Activated naive CD8-positive, alpha-beta T cell treated with anti-CD3 and anti-CD28 coated beads, Interleukin-2, amount 50 U/mL, for 16 hours (primary cell): Measurements from ENCODE around the gene TBC1D8.

Source experiments
- DNase-seq: peaks from one replicate; pipeline ENCODE4 v3.0.0-alpha.2; 2020; ENCODE audit warnings: low read depth, low spot score

Gene TBC1D8

DNA sequence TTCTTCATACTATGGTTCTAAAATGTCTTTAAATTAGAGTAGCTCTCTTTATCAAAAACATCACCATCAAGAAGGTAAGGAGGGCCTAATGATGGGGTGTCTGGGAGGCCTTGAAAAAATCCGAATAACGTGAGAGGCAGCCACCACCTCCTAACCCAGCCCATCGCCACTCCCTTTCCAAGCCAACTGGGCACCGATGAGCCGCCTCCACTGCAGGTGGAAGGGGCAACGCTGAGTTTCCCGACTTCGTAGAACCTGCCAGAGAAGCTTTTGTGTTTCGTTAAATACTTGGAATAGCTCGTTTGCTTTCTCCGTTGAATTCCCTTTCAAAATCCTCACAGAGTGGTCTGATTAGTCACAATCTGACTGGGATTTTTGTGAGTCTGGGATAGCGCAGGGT lies 171.1 kb downstream of the TBC1D8 start:
- no peak for DNase-seq

- DNase-seq = no peak
Measured at GRCh38 chr2:100978582-100979191, 172.5 kb downstream of the TBC1D8 start.

- DNase-seq = no peak
Measured at GRCh38 chr2:100977511-100977910, 173.7 kb downstream of the TBC1D8 start.

DNA sequence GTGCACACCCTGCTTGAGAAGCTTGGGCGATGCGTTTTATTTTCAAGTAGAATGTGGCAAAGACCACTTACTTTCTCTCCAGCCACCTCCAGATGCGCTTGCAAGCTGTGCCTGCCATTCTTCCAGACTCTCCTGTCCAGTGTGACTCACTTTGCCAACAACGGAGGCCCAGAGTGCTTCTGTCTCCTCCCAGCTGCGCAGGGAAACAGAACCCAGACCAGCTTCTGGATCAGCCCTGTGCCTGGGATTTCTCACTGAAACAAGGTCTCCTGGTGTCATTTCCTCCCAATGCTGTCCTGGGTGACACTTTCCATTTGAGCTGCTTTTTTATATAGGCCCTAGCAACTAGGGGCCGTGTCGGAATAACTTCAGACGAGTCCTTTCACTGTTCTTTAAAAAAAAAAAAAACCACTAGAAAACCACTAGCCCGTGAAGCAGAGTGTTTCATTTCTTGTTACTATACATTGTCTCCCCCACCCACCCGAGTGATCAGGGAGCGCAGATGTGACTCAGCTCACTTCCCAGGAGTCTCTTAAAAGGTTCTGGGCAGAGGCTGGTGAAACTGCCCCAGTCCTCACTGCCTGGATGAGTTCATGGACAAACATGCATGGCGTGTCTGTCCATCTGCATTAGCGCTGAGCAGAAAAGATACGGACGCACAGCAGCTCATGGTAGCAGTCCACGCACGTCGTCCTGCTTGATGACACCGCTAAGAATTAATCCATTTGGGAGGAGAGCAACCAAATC lies 174.4 kb downstream of the TBC1D8 start:
- no peak for DNase-seq

DNA sequence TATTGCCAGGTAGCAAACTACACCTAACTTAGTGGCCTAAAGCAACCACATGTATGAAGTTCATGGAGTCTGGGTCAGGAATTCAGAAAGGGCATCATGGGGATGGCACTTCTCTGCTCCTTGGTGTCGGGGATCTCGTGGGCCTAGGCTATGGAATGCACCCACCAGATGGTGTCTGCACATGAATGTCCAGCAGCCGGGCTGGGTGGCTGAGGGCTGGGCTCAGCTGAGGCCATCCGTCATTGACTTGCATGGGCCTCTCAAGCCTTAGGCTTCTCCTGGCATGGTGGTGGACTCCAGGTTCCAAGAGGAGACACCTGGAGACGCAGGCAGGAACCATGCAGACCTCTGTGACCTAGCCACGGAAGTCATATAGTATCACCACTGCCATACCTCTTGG lies 175.1 kb downstream of the TBC1D8 start:
- no peak for DNase-seq

DNA sequence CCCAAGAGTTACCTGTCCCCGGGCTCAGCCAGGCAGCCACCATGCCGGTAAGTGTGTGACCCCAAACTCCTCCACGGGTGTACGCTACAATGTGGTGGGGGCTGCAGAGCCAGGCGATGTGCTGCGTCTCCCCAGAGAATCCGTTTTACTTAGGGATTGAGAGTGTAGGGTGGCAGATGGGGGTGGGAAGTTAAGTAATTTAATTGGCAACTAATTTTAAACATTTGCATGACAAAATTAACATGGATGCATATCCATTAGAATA lies 175.7 kb downstream of the TBC1D8 start:
- DNase-seq = no peak

DNA sequence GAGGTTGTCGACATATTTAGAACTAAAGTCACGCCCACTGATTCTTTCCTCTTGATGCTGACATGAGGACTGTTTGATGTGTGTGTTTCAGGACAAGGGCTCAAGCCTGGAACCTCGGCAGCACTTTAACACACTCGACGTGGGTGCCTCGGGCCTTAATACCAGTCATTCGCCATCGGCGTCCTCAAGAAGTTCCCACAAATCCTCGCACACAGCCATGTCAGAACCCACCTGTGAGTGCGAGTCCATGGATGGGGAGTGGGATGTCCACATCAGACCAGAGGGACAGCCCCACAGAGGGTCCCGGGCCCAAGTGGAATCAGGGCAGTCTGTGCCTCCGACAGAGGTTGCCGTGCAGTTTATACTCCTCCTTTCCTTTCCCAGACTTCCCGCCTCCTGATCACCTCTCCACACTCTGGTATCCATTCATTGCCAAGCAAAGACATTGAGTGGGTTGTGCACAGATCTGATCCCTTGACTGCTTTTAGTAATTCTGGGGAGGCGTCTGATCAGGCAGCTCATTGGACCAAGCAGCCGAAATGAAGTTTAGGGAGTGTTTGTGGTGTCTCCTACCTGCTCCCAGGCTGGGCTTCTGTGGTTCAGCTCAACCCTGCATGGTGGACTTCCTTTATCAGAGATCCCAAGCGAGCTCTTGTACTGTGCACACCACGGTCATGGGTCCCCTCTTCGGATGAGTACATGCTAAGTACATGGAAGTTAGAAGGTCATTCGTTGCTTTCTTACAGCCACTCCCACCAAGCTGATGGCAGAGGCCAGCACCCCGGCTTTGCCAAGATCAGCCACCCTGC lies 176.3 kb downstream of the TBC1D8 start:
- DNase-seq = no peak

- DNase-seq = no peak
Measured at GRCh38 chr2:100972452-100972851, 178.7 kb downstream of the TBC1D8 start.

- no peak for DNase-seq
Measured at GRCh38 chr2:100971221-100971620, 180.0 kb downstream of the TBC1D8 start.

DNA sequence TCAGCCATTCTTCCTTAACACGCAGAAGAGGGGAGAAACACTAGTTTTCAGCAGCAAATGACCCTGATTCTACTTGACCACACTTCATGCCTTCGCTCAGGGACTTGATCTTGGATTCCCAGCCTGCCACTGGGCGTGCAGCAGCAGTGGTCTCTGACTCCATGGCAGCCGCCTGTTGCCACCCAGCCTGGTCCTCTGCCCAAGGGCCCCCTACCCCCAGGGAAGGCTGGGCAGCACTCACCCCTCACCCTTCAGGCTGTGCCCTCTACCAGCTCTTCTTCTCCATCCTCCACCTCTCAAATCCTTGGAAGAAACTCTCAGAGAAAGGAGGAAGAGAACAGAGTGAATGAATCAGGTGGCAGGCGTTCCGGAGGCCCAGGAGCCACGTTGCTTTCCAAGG lies 181.2 kb downstream of the TBC1D8 start:
- no peak for DNase-seq

- DNase-seq = no peak
Measured at GRCh38 chr2:100968146-100969145, 182.7 kb downstream of the TBC1D8 start.

- DNase-seq = no peak
Measured at GRCh38 chr2:100967716-100968115, 183.5 kb downstream of the TBC1D8 start.

DNA sequence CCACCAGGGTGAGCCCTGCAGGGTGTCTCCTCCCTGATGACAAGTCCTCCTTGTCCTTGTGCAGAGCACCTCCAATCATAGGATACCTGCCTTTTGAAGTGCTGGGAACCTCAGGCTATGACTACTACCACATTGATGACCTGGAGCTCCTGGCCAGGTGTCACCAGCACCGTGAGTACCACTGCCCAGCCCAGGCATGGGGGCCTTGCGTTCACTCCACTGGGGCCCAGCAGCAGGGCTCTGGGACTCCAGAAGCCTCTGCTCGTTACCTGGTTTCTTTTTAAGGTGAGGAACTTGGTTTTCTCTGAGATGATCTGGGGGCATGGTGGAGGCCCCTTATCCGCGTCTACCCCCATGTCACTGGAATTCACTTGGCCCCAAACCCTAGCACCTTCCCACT lies 185.6 kb downstream of the TBC1D8 start:
- no peak for DNase-seq

- DNase-seq = no peak
Measured at GRCh38 chr2:100964681-100965169, 186.5 kb downstream of the TBC1D8 start.

DNA sequence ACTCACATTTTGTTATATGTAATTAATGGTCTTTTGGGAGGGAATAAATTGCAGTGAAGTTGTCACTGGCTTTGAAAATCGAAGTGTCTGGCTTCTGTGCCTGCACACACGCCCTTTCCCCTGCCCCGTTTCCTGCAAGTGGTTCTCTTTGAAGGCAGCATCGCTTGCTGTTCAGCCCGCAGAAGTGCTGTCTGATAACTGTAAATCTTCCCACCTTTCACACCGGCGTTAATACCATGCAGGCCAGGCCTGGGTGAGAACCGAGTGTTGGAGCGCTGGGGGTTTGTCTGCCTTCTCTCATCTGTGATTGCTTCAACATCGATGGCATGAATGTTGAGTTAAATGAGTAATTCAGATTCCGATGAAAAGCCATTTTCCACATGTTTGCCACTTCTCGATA lies 187.0 kb downstream of the TBC1D8 start:
- DNase-seq = no peak

- DNase-seq = no peak
Measured at GRCh38 chr2:100963026-100963375, 188.2 kb downstream of the TBC1D8 start.

DNA sequence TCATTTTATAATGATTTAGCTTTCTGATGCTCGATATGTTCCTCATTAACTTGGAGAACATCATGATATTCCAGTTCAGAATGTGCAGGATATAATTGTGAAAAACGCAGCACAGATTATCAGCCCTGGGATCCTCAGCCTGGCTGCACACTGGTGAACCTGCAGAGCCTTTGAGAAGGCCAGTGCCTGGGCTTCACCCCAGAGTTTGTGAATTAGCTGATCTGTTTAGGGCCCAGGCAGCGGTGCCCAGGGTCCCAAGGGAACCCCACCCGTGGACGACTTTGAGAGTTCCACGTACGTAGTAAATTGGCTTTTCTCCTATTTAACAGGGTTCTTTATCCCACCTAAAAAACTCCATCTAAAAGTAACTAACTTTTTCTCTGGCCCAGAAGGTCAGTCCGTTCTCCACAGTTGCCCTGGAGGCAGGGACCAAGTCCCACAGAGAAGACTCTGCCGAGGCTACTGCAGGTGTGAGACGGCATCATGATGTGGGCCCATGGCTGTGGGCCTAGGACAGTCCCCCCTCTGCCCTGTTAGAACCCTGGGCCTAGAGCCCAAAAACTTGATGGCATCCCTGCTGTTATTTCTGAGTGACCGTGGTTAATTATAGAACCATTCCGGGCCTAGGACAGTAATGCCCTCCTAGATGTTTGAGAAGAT lies 188.7 kb downstream of the TBC1D8 start:
- no peak for DNase-seq

- DNase-seq = no peak
Measured at GRCh38 chr2:100960688-100961087, 190.5 kb downstream of the TBC1D8 start.

GRCh38 chr2:100959225-100959880 lies 191.8 kb downstream of the TBC1D8 start:
- no peak for DNase-seq

- no peak for DNase-seq
Measured at GRCh38 chr2:100957996-100958653, 193.1 kb downstream of the TBC1D8 start.
